GM13976 (cell line): ENCODE measurements around the gene DIAPH2.

Experiments used
- DNase-seq: peaks from one replicate; pipeline ENCODE4 v3.0.0; 2012; ENCODE audit warnings: low spot score
- in situ Hi-C: fragments of 300-500 bp; cut with MboI; formaldehyde crosslinking; loops from one replicate; pipeline ENCODE4 v1.12.0; 2022; ENCODE audit warnings: low sequenced_read_pairs, mixed read lengths, inconsistent platforms; ENCODE audit not compliant: unreplicated experiment
- TF ChIP-seq, protein P1 (sequence below): IDR thresholded peaks from 2 replicates; pipeline ENCODE4 v1.5.1; 2012; ENCODE audit warnings: borderline replicate concordance, mild to moderate bottlenecking; ENCODE audit not compliant: insufficient read depth; ENCODE audit errors: extremely low read depth, missing control alignments, control extremely low read depth

Gene DIAPH2

DNA sequence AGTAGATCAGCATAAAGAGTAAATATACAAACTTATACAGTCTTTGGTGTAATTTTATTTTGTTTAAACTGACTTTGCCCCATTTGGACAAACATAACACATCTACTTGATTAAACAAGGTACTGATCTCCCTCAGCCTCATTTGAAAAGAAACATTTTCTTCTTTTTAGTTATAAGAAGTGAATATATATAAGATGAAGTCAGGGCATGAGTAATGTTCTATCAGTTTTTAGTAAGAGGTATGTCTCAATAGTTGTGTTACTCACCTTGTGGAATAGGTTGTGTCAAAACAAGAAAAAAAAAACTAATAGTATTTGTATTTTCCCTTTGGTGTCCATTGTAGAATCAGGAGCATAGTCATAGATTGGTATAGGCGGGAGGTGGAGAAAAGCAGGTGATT, 526.4 kb downstream of the DIAPH2 start:
- DNase-seq: no peak
- TF ChIP-seq, protein P1, sequence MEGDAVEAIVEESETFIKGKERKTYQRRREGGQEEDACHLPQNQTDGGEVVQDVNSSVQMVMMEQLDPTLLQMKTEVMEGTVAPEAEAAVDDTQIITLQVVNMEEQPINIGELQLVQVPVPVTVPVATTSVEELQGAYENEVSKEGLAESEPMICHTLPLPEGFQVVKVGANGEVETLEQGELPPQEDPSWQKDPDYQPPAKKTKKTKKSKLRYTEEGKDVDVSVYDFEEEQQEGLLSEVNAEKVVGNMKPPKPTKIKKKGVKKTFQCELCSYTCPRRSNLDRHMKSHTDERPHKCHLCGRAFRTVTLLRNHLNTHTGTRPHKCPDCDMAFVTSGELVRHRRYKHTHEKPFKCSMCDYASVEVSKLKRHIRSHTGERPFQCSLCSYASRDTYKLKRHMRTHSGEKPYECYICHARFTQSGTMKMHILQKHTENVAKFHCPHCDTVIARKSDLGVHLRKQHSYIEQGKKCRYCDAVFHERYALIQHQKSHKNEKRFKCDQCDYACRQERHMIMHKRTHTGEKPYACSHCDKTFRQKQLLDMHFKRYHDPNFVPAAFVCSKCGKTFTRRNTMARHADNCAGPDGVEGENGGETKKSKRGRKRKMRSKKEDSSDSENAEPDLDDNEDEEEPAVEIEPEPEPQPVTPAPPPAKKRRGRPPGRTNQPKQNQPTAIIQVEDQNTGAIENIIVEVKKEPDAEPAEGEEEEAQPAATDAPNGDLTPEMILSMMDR: no peak
- in situ Hi-C loops: no loop called here

- in situ Hi-C loops: no loop called here
- no peak for DNase-seq
- TF ChIP-seq, protein P1: no peak
Observed at GRCh38 chrX:97215186-97215585, 530.5 kb downstream of the DIAPH2 start.

GRCh38 chrX:97224148-97224547, 539.5 kb downstream of the DIAPH2 start:
- TF ChIP-seq, protein P1: no peak

GRCh38 chrX:97229318-97229717, 544.7 kb downstream of the DIAPH2 start:
- no peak for DNase-seq
- in situ Hi-C loops: no loop called here

More at GRCh38 chrX:97224148-97224547, 539.5 kb downstream of the DIAPH2 start:
- in situ Hi-C loops: no loop called here
- DNase-seq: no peak

GRCh38 chrX:97230948-97231347, 546.3 kb downstream of the DIAPH2 start:
- TF ChIP-seq, protein P1: no peak
- DNase-seq: no peak
- in situ Hi-C loops: no loop called here

More at GRCh38 chrX:97229318-97229717, 544.7 kb downstream of the DIAPH2 start:
- TF ChIP-seq, protein P1: no peak

DNA sequence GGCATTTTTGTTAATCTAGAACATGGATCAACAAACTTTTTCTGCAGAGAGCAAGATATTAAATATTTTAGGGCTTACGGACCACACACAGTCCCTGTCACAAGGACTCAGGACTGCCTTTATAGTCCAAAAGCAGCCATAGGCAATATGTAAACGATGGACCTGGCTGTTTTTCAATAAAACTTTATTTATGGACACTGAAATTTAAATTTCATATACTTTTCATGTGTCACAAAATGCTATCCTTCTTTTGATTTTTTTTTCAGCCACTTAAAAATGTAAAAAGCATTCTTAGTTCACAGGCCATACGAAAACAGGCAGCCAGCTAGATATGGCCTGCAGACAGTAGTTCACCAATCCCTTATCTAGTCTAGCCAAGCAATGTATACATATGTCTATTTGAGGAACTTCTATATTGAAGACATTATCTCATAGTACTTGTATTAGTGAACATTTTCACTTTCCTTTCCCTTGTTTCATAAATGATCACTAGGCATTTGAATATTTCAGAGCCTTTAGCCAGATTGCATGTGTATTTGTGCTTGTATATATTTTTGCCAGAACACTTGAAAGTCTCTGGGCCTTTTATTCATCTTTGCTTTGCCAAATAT, 549.9 kb downstream of the DIAPH2 start:
- TF ChIP-seq, protein P1: no peak
- in situ Hi-C loops: no loop called here
- peak; percentile 50 for DNase-seq
